Smooth muscle cell (in vitro differentiated cells): ENCODE measurements around the gene URI1. TPM values are rescaled to one million over a fixed set of nuclear protein-coding genes. Genes with fewer than 3 reads are reported as not detected.

Experiments
- DNase-seq: peaks from one replicate; lab custom pipeline; 2025; ENCODE audit not compliant: unreplicated experiment; lab: John Stamatoyannopoulos, UW
- H2AFZ ChIP-seq: fragments of 200-600 bp; sonication (generic); 2 replicates; pipeline ENCODE4 v1.6.0; 2016; ENCODE audit warnings: antibody characterized with exemption, low read depth, mild to moderate bottlenecking
- H3F3A ChIP-seq: fragments of 200-600 bp; sonication (generic); 2 replicates; pipeline ENCODE4 v1.6.0; 2017; ENCODE audit warnings: antibody characterized with exemption, low read depth
- H3K27ac ChIP-seq: fragments of 200-600 bp; sonication (generic); 2 replicates; pipeline ENCODE4 v1.5.1; 2016; ENCODE audit warnings: low read depth, mild to moderate bottlenecking
- H3K27me3 ChIP-seq: fragments of 200-600 bp; sonication (generic); 2 replicates; pipeline ENCODE4 v1.6.1; 2016; ENCODE audit warnings: low read depth, mild to moderate bottlenecking
- H3K36me3 ChIP-seq: fragments of 200-600 bp; sonication (generic); 2 replicates; pipeline ENCODE4 v1.5.1; 2016; ENCODE audit warnings: low read depth
- H3K4me1 ChIP-seq: fragments of 200-600 bp; sonication (generic); 2 replicates; pipeline ENCODE4 v1.5.1; 2016; ENCODE audit warnings: low read depth
- H3K4me2 ChIP-seq: fragments of 200-600 bp; sonication (generic); 2 replicates; pipeline ENCODE4 v1.6.0; 2016; ENCODE audit warnings: mild to moderate bottlenecking
- H3K4me3 ChIP-seq: fragments of 200-600 bp; sonication (generic); 2 replicates; pipeline ENCODE4 v1.5.1; 2016; ENCODE audit warnings: mild to moderate bottlenecking
- H3K79me2 ChIP-seq: fragments of 200-600 bp; sonication (generic); 2 replicates; pipeline ENCODE4 v1.6.0; 2016; ENCODE audit warnings: low read depth, mild to moderate bottlenecking
- H3K9ac ChIP-seq: fragments of 200-600 bp; sonication (generic); 2 replicates; pipeline ENCODE4 v1.6.0; 2016; ENCODE audit warnings: low read depth
- H3K9me3 ChIP-seq: fragments of 200-600 bp; sonication (generic); replicated peaks from 2 replicates; pipeline ENCODE4 v1.5.1; 2016; ENCODE audit warnings: low read depth
- H4K20me1 ChIP-seq: fragments of 200-600 bp; sonication (generic); 2 replicates; pipeline ENCODE4 v1.6.0; 2016; ENCODE audit warnings: low read depth
- CTCF ChIP-seq: fragments of 200-600 bp; sonication (generic); IDR thresholded peaks from 2 replicates; pipeline ENCODE4 v1.5.1; 2017; ENCODE audit warnings: borderline replicate concordance, mild to moderate bottlenecking, antibody characterized with exemption; ENCODE audit not compliant: insufficient read depth, poor library complexity, severe bottlenecking
- WGBS: methylation state at CpG from one replicate; pipeline ENCODE4 v1.1.7; 2016; ENCODE audit warnings: low lambda C conversion rate; 5-methylcytosine and 5-hydroxymethylcytosine counted together
- polyA plus RNA-seq: library from polyadenylated mRNA; unstranded; fragments of >200 nt; fragmentation: Nextera tagmentation; extraction: Ambion mirVana; gene quantifications from 2 replicates; pipeline ENCODE4 v1.2.1, GENCODE V29; 2016
- total RNA-seq: library from RNA; depleted of rRNA; stranded (reverse); fragments of >200 nt; gene quantifications from 2 replicates; pipeline ENCODE4 v1.2.3, GENCODE V29; 2014

URI1 gene
- total and polyA plus RNA-seq, 2 experiments from 2014 or later = 39.3 to 47.6 TPM

DNA sequence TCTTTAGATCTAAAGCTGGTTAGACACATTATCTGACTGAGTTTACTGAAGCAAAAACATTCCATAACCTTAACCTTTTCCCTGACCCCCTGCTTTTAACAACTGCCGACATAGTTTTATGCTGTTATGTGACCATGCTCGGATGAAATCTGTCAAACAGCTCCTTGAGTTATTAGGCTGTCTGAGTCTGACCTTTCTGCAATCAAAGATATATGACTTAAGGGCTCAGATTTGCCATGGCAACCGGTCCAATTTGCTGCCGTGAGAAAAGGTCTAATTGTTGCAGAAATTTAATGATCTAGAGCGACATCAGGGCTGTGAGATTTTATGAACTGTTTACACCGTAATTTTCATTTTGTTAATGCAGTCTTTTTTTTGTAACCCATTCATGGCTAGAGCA is 61.8 kb downstream of the URI1 start:
- Histone ChIP-seq H3K9me3 (no peaks in the 10 kb centered on the region), H3F3A (no peaks in the 10 kb centered on the region), H3K27me3 (no peaks in the 10 kb centered on the region), H3K4me2 (no peak overlapping the region), H3K4me3 (no peak overlapping the region), H4K20me1 (peaks cover 56% of the 10 kb centered on the region), H3K4me1 (no peaks in the 10 kb centered on the region), H3K27ac (no peak overlapping the region), H2AFZ (no peak overlapping the region), H3K36me3 (peaks cover 1% of the 10 kb centered on the region), H3K79me2 (peaks cover 35% of the 10 kb centered on the region), H3K9ac (no peak overlapping the region)
- TF ChIP-seq CTCF = no peak
- WGBS = 48% methylated on average over 6 of the region's 6 CpGs
- no peak for DNase-seq

DNA sequence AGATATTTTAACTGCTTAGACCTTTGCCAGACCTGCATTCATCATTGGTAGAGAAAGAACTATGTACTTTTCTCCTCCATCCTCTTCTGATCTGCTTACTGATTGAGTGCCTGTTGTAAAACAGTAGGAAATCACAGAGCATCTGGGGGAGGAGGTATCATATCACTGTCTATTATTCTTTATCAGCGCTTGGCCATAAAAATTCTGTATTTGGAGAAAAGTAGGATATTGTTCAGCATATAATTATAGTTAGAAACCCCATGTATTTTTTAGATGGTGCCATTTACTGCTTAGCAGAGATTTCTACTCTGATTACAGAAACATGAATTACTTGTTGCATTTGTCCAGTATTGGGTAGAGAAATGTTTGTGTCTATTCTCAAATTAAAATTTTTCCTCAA is 62.4 kb downstream of the URI1 start:
- Histone ChIP-seq H3K36me3 (peaks cover 7% of the 10 kb centered on the region), H3K9ac (no peak overlapping the region), H3K9me3 (no peaks in the 10 kb centered on the region), H2AFZ (no peak overlapping the region), H3F3A (no peaks in the 10 kb centered on the region), H4K20me1 (peaks cover 55% of the 10 kb centered on the region), H3K4me1 (no peaks in the 10 kb centered on the region), H3K4me2 (no peak overlapping the region), H3K79me2 (peaks cover 30% of the 10 kb centered on the region), H3K4me3 (no peak overlapping the region), H3K27ac (no peak overlapping the region), H3K27me3 (no peaks in the 10 kb centered on the region)
- DNase-seq = no peak
- WGBS = 97% methylated on average over 1 of the region's 1 CpG
- no peak for TF ChIP-seq CTCF

DNA sequence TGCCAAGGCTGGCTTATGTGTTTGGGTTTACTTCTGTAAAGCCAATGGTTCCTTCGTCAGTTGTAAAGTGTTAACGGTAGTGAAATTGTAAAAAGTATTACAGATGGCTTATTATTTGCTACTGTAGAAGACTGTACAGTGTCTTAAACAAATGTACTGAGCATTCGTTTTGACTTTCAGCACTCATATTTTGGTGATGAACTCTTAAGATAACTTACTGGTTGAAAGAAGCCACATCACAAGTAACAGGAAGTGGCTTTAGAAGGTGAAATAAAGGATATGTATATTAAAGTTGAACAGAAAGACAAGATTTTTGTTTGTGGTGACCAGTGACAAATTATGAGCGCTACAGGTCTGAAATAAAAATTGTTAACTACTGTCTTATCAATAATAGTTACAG is 64.2 kb downstream of the URI1 start:
- H3K36me3 ChIP-seq = peaks cover 14% of the 10 kb centered on the region
- no peaks in the 10 kb centered on the region for H3K27me3 ChIP-seq
- WGBS = 94% methylated on average over 4 of the region's 4 CpGs

More for the DNA sequence above, 64.2 kb downstream of the URI1 start:
- Histone ChIP-seq H3K4me3 (no peak overlapping the region), H3K9me3 (no peaks in the 10 kb centered on the region), H3K27ac (no peak overlapping the region), H3K4me1 (no peaks in the 10 kb centered on the region), H3F3A (no peaks in the 10 kb centered on the region), H3K9ac (no peak overlapping the region), H3K79me2 (peaks cover 13% of the 10 kb centered on the region), H2AFZ (no peak overlapping the region), H4K20me1 (peaks cover 39% of the 10 kb centered on the region), H3K4me2 (no peak overlapping the region)
- TF ChIP-seq CTCF = no peak
- DNase-seq = no peak
